K562 (cell line): ENCODE results near the gene NAPA. TPM values are rescaled to one million over a fixed set of nuclear protein-coding genes. Genes with fewer than 3 reads are reported as not detected.

Experiments
- FOXA3 ChIP-seq, 2 experiments: fragments of 450-650 bp in 1 of 2; sonication (generic) in 1 of 2; formaldehyde crosslinking; IDR thresholded peaks in 1 of 2; conservative IDR thresholded peaks in 1 of 2; 2 replicates each; pipeline versions ENCODE4 v1.4.0 to v1.8.0; 2020 to 2022; ENCODE audit warnings: mild to moderate bottlenecking in 2 of 2, missing genetic modification reagents in 1 of 2
- HCFC1 ChIP-seq: IDR thresholded peaks from 2 replicates; pipeline ENCODE4 v1.6.1; 2012; ENCODE audit warnings: low read depth, low read length, improper control_type of control experiment
- HNRNPLL ChIP-seq: fragments of 200-400 bp; formaldehyde crosslinking; IDR thresholded peaks from 2 replicates; pipeline ENCODE4 v1.6.1; 2017; ENCODE audit warnings: low read length, low read depth, mild to moderate bottlenecking; ENCODE audit not compliant: poor library complexity, severe bottlenecking
- HOMEZ ChIP-seq: fragments of 250-450 bp; sonication (Bioruptor Pico); IDR thresholded peaks from 2 replicates; pipeline ENCODE4 v1.4.0; 2020; ENCODE audit warnings: mild to moderate bottlenecking, moderate library complexity
- KLF1 ChIP-seq: fragments of 450-650 bp; IDR thresholded peaks from 2 replicates; pipeline ENCODE4 v1.6.1; 2016; ENCODE audit warnings: missing genetic modification characterization, missing compliant biosample characterization
- NUFIP1 ChIP-seq: fragments of 450-650 bp; IDR thresholded peaks from 2 replicates; pipeline ENCODE4 v1.6.1; 2018; ENCODE audit not compliant: partially characterized antibody
- SAFB ChIP-seq: fragments of 200-400 bp; formaldehyde crosslinking; IDR thresholded peaks from 2 replicates; pipeline ENCODE4 v1.6.1; 2017; ENCODE audit warnings: low read depth, low read length, borderline replicate concordance
- SRSF9 ChIP-seq: fragments of 200-400 bp; formaldehyde crosslinking; IDR thresholded peaks from 2 replicates; pipeline ENCODE4 v1.6.1; 2017; ENCODE audit warnings: low read depth, low read length, borderline replicate concordance
- TSHZ1 ChIP-seq: fragments of 250-450 bp; sonication (Bioruptor Pico); IDR thresholded peaks from 2 replicates; pipeline ENCODE4 v1.4.0; 2020; ENCODE audit warnings: mild to moderate bottlenecking, moderate library complexity
- XRCC5 ChIP-seq: fragments of 200-400 bp; formaldehyde crosslinking; IDR thresholded peaks from 2 replicates; pipeline ENCODE4 v1.6.1; 2017; ENCODE audit warnings: low read depth, mild to moderate bottlenecking, low read length
- ZNF551 ChIP-seq: fragments of 250-450 bp; sonication (Bioruptor Pico); IDR thresholded peaks from 2 replicates; pipeline ENCODE4 v1.5.0; 2021; ENCODE audit warnings: mild to moderate bottlenecking, moderate library complexity
- polyA plus RNA-seq, 8 experiments: library from polyadenylated mRNA; depleted of rRNA in 4 of 8; stranded (reverse) in 5 of 8; unstranded in 3 of 8; fragments of >200 nt; fragmentation: Nextera tagmentation in 2 of 8; fragmentation: Illumina TruSeq in 1 of 8; extraction: Ambion mirVana in 2 of 8; extraction: Trizol in 1 of 8; gene quantifications; 2 replicates each; pipeline versions ENCODE4 v1.2.1 to v1.2.3, GENCODE V29; 2011 to 2014; ENCODE audit warnings: inconsistent platforms in 1 of 8, missing spikeins in 1 of 8
- total RNA-seq, 7 experiments: library from RNA; depleted of rRNA in 6 of 7; stranded (reverse); fragments of >200 nt in 6 of 7; fragmentation: Illumina TruSeq in 2 of 7; extraction: Trizol in 2 of 7; gene quantifications; 2 replicates each; pipeline versions ENCODE4 v1.2.1 to v1.2.3, GENCODE V29; 2011 to 2021; ENCODE audit warnings: low replicate concordance in 1 of 7
- TF ChIP-seq, protein P1 (sequence below): fragments of 250-450 bp; sonication (Bioruptor Pico); IDR thresholded peaks from 2 replicates; pipeline ENCODE4 v1.5.0; 2020; ENCODE audit warnings: mild to moderate bottlenecking
- TF ChIP-seq, protein P2 (sequence below), 2 experiments: fragments of 450-650 bp; IDR thresholded peaks; 2 replicates each; pipeline ENCODE4 v1.6.1; 2018; ENCODE audit warnings: mild to moderate bottlenecking in 2 of 2, low read depth in 1 of 2; ENCODE audit not compliant: partially characterized antibody in 2 of 2

NAPA gene
- total and polyA plus RNA-seq, 9 of the 15 experiments (the other 6 are each of a cell fraction or from before 2014, with no cell fraction given) = 5.4 to 98.6 (median 77.5) TPM

- TF ChIP-seq, protein P1, sequence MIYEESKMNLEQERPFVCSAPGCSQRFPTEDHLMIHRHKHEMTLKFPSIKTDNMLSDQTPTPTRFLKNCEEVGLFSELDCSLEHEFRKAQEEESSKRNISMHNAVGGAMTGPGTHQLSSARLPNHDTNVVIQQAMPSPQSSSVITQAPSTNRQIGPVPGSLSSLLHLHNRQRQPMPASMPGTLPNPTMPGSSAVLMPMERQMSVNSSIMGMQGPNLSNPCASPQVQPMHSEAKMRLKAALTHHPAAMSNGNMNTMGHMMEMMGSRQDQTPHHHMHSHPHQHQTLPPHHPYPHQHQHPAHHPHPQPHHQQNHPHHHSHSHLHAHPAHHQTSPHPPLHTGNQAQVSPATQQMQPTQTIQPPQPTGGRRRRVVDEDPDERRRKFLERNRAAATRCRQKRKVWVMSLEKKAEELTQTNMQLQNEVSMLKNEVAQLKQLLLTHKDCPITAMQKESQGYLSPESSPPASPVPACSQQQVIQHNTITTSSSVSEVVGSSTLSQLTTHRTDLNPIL (CRISPR knock-in tag) = no peak
- TF ChIP-seq XRCC5 (no peak; the same call in 1 of the 2 replicates), ZNF551 (CRISPR knock-in tag) (no peak), KLF1 (tag) (no peak), HNRNPLL (peak; percentile 100), SAFB (0 out of 2 replicates have a peak, but pooled peaks have one; percentile 39), FOXA3 (CRISPR knock-in tag; conservative IDR thresholded peaks at IDR 0.05 in 1 of 2, IDR thresholded peaks at IDR 0.05 in 1 of 2) (no peak), HCFC1 (peak; percentile 62; the same call in 1 of the 2 replicates), NUFIP1 (no peak), TSHZ1 (CRISPR knock-in tag) (no peak), SRSF9 (no peak), HOMEZ (CRISPR knock-in tag) (no peak)
- TF ChIP-seq, protein P2, sequence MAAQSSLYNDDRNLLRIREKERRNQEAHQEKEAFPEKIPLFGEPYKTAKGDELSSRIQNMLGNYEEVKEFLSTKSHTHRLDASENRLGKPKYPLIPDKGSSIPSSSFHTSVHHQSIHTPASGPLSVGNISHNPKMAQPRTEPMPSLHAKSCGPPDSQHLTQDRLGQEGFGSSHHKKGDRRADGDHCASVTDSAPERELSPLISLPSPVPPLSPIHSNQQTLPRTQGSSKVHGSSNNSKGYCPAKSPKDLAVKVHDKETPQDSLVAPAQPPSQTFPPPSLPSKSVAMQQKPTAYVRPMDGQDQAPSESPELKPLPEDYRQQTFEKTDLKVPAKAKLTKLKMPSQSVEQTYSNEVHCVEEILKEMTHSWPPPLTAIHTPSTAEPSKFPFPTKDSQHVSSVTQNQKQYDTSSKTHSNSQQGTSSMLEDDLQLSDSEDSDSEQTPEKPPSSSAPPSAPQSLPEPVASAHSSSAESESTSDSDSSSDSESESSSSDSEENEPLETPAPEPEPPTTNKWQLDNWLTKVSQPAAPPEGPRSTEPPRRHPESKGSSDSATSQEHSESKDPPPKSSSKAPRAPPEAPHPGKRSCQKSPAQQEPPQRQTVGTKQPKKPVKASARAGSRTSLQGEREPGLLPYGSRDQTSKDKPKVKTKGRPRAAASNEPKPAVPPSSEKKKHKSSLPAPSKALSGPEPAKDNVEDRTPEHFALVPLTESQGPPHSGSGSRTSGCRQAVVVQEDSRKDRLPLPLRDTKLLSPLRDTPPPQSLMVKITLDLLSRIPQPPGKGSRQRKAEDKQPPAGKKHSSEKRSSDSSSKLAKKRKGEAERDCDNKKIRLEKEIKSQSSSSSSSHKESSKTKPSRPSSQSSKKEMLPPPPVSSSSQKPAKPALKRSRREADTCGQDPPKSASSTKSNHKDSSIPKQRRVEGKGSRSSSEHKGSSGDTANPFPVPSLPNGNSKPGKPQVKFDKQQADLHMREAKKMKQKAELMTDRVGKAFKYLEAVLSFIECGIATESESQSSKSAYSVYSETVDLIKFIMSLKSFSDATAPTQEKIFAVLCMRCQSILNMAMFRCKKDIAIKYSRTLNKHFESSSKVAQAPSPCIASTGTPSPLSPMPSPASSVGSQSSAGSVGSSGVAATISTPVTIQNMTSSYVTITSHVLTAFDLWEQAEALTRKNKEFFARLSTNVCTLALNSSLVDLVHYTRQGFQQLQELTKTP (IDR thresholded peaks at IDR 0.05; ENCODE audit: low read depth in 1 of 2, partially characterized antibody in 2 of 2) = no peak
Observed at GRCh38 chr19:47514869-47515588, at the start of gene NAPA (continued).
